ENCODE results near the gene A3GALT2. TPM values are rescaled to one million over a fixed set of nuclear protein-coding genes. Genes with fewer than 3 reads are reported as not detected.

A3GALT2 gene
- total and polyA plus RNA-seq, 2 donors: not detected

DNA sequence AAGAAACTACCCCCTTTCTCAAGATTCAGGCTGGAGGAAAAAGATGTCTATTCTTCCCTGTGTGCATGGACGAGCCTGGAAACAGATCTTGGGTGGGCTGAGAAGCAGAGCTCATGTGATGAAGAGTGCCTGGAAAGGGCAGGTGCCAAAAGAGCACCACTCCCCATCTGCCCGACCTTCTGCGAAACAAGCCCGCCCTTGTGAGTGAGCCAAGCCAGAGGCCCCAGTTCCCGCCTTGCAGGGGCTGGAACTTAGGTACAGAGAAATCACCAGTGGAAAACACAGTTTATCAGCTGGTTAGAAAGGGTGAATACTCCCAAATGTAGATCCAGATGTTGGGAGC, 26.7 kb upstream of the A3GALT2 start:
- WGBS: 75% methylated on average over 5 of the region's 5 CpGs
- peaks cover 7 to 8% of the 10 kb centered on the region in 2 donors for H3K36me3 ChIP-seq (ENCODE audit: control insufficient read depth in 2 of 2, insufficient read depth in 2 of 2, low read length in 1 of 2)
- peaks cover 30 to 34% of the 10 kb centered on the region in 2 donors for H3K4me1 ChIP-seq (ENCODE audit: control insufficient read depth in 2 of 2, insufficient read depth in 2 of 2, low read length in 2 of 2)
- H3K4me3 ChIP-seq (ENCODE audit: low read length in 2 of 2): peak overlapping the region in 1 of 2 donors; percentile 88
- H3K27me3 ChIP-seq (ENCODE audit: control insufficient read depth in 2 of 2, insufficient read depth in 1 of 2, low read length in 1 of 2): no peaks in the 10 kb centered on the region
- no peak for DNase-seq (ENCODE audit: low read depth in 6 of 9, low spot score in 9 of 9)
- no peaks in the 10 kb centered on the region for H3K9me3 ChIP-seq (ENCODE audit: control insufficient read depth in 2 of 2, insufficient read depth in 1 of 2, low read length in 1 of 2)
- H3K27ac ChIP-seq (ENCODE audit: low read depth in 1 of 2, low read length in 1 of 2): peak overlapping the region in 1 of 2 donors; percentile 0

GRCh38 chr1:33346927-33347649, 26.2 kb upstream of the A3GALT2 start:
- Histone ChIP-seq H3K4me3 (ENCODE audit: low read length in 2 of 2) (no peak overlapping the region), H3K27me3 (ENCODE audit: control insufficient read depth in 2 of 2, insufficient read depth in 1 of 2, low read length in 1 of 2) (no peaks in the 10 kb centered on the region), H3K9me3 (ENCODE audit: control insufficient read depth in 2 of 2, insufficient read depth in 1 of 2, low read length in 1 of 2) (no peaks in the 10 kb centered on the region), H3K4me1 (ENCODE audit: control insufficient read depth in 2 of 2, insufficient read depth in 2 of 2, low read length in 2 of 2) (peaks cover 33 to 39% of the 10 kb centered on the region in 2 donors), H3K27ac (ENCODE audit: low read depth in 1 of 2, low read length in 1 of 2) (peak overlapping the region; percentile 27 to 66), H3K36me3 (ENCODE audit: control insufficient read depth in 2 of 2, insufficient read depth in 2 of 2, low read length in 1 of 2) (peaks cover 11 to 13% of the 10 kb centered on the region in 2 donors)
- DNase-seq (ENCODE audit: low read depth in 6 of 9, low spot score in 9 of 9): peak in 1 of 9 donors; percentile 31
- WGBS: 73% methylated on average over 2 of the region's 2 CpGs

- no peak for DNase-seq (ENCODE audit: low read depth in 6 of 9, low spot score in 9 of 9)
- no peaks in the 10 kb centered on the region for H3K9me3 ChIP-seq (ENCODE audit: control insufficient read depth in 2 of 2, insufficient read depth in 1 of 2, low read length in 1 of 2)
- H3K36me3 ChIP-seq (ENCODE audit: control insufficient read depth in 2 of 2, insufficient read depth in 2 of 2, low read length in 1 of 2): peaks cover 11 to 16% of the 10 kb centered on the region in 2 donors
- whole genome bisulfite sequencing: 93% methylated on average over 3 of the region's 3 CpGs
- no peak overlapping the region for H3K4me3 ChIP-seq (ENCODE audit: low read length in 2 of 2)
- peaks cover 33 to 43% of the 10 kb centered on the region in 2 donors for H3K4me1 ChIP-seq (ENCODE audit: control insufficient read depth in 2 of 2, insufficient read depth in 2 of 2, low read length in 2 of 2)
- peak overlapping the region; percentile 27 to 74 for H3K27ac ChIP-seq (ENCODE audit: low read depth in 1 of 2, low read length in 1 of 2)
- no peaks in the 10 kb centered on the region for H3K27me3 ChIP-seq (ENCODE audit: control insufficient read depth in 2 of 2, insufficient read depth in 1 of 2, low read length in 1 of 2)
Observed at GRCh38 chr1:33346533-33346926, 25.6 kb upstream of the A3GALT2 start.

DNA sequence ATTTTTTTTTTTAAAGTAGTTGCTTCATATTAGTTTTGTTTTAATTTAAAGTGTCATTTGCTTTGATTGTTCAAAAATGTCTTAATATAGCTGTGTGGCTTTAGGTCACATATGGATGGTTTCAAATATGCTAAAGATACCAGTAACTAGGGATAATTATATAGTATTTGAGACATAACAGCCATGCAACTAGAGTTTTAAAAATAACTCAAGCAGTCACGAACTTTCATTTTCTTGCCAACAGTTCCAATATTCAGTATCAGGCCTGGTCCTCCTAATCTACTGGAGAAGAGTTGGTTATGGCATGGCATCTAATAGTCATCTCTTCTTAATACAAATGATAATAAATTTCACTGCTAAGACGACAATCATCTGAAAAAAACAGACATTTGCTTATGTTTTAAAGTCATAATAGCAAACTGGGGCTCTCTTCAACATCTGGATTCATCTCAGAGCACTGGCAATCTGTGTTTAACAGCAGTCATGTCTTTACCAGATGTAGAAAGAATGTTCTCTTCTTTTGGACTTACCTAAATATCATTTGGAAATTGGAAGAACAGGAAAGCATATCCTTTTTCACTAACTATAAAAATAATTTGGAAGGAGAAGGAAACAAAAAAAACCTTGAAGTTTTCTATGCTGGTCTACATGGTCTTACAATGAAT, 24.1 kb upstream of the A3GALT2 start:
- no peak overlapping the region for H3K4me3 ChIP-seq (ENCODE audit: low read length in 2 of 2)
- DNase-seq (ENCODE audit: low read depth in 6 of 9, low spot score in 9 of 9): no peak
- H3K27me3 ChIP-seq (ENCODE audit: control insufficient read depth in 2 of 2, insufficient read depth in 1 of 2, low read length in 1 of 2): no peaks in the 10 kb centered on the region
- H3K36me3 ChIP-seq (ENCODE audit: control insufficient read depth in 2 of 2, insufficient read depth in 2 of 2, low read length in 1 of 2): peaks cover 17 to 19% of the 10 kb centered on the region in 2 donors
- no peaks in the 10 kb centered on the region for H3K9me3 ChIP-seq (ENCODE audit: control insufficient read depth in 2 of 2, insufficient read depth in 1 of 2, low read length in 1 of 2)
- H3K27ac ChIP-seq (ENCODE audit: low read depth in 1 of 2, low read length in 1 of 2): no peak overlapping the region
- 97% methylated on average over 2 of the region's 2 CpGs for WGBS
- H3K4me1 ChIP-seq (ENCODE audit: control insufficient read depth in 2 of 2, insufficient read depth in 2 of 2, low read length in 2 of 2): peaks cover 30 to 35% of the 10 kb centered on the region in 2 donors

DNA sequence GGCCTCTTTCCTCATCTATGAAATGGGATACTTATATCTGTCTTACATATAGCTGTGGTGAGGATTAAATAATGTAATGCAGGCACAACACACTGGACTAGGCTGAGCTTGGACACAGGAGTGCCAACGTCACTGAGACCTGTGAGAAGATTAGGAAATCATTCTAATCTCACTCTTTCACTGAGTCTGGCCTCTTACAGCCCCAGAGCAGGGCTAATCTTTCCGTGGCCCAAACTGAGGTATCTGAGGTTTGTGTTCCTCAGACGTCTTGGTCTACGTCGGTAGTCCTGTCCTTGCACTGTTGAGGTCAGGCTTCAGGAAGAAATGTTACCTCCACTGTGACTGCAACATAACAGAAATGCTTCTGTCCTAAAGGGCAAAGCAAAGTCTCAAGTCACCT, 22.6 kb upstream of the A3GALT2 start:
- Histone ChIP-seq H3K36me3 (ENCODE audit: control insufficient read depth in 2 of 2, insufficient read depth in 2 of 2, low read length in 1 of 2) (peaks cover 19 to 20% of the 10 kb centered on the region in 2 donors), H3K27me3 (ENCODE audit: control insufficient read depth in 2 of 2, insufficient read depth in 1 of 2, low read length in 1 of 2) (no peaks in the 10 kb centered on the region), H3K4me1 (ENCODE audit: control insufficient read depth in 2 of 2, insufficient read depth in 2 of 2, low read length in 2 of 2) (peaks cover 29 to 42% of the 10 kb centered on the region in 2 donors), H3K27ac (ENCODE audit: low read depth in 1 of 2, low read length in 1 of 2) (peak overlapping the region; percentile 11 to 21), H3K9me3 (ENCODE audit: control insufficient read depth in 2 of 2, insufficient read depth in 1 of 2, low read length in 1 of 2) (no peaks in the 10 kb centered on the region), H3K4me3 (ENCODE audit: low read length in 2 of 2) (no peak overlapping the region)
- WGBS: 90% methylated on average over 5 of the region's 5 CpGs
- DNase-seq (ENCODE audit: low read depth in 6 of 9, low spot score in 9 of 9): no peak

DNA sequence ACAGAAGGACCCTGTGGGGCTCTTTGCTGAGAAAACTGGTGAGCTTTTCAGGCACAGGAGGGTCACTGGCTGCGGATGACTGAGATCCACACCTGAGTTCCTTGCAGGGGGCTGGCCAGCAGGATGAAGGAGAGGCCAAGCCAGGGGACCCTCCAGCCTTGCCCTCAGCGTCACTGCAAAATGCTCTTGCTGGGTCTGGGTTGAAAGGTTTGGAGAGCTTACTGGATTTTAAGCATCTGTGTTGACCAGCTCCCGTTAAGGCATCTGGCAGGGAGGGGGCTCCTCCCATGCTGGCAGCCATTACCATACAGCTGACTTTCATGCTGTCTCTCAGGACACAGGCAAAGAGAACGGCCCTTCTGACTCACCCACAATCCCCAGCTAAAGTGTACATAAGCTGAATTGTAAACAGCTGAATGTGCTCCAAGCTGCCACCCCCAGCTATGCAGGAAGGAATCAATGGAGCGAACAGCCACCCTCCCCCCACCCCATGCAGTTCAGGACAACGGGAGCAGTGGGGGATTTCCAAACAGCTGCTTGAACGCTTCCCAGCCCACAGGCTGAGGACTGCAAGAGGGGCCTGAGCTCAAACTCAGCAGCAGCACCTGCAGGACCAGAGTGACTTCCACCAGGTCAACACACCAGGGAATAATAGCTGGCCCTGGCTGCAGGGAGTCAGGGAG, 21.3 kb upstream of the A3GALT2 start:
- H3K4me1 ChIP-seq (ENCODE audit: control insufficient read depth in 2 of 2, insufficient read depth in 2 of 2, low read length in 2 of 2): peaks cover 18 to 36% of the 10 kb centered on the region in 2 donors
- peak overlapping the region; percentile 34 to 53 for H3K27ac ChIP-seq (ENCODE audit: low read depth in 1 of 2, low read length in 1 of 2)
- no peaks in the 10 kb centered on the region for H3K27me3 ChIP-seq (ENCODE audit: control insufficient read depth in 2 of 2, insufficient read depth in 1 of 2, low read length in 1 of 2)
- H3K4me3 ChIP-seq (ENCODE audit: low read length in 2 of 2): no peak overlapping the region
- 94% methylated on average over 7 of the region's 7 CpGs for WGBS
- DNase-seq (ENCODE audit: low read depth in 6 of 9, low spot score in 9 of 9): no peak
- peaks cover 19 to 20% of the 10 kb centered on the region in 2 donors for H3K36me3 ChIP-seq (ENCODE audit: control insufficient read depth in 2 of 2, insufficient read depth in 2 of 2, low read length in 1 of 2)
- no peaks in the 10 kb centered on the region for H3K9me3 ChIP-seq (ENCODE audit: control insufficient read depth in 2 of 2, insufficient read depth in 1 of 2, low read length in 1 of 2)

- H3K4me1 ChIP-seq (ENCODE audit: control insufficient read depth in 2 of 2, insufficient read depth in 2 of 2, low read length in 2 of 2): peaks cover 10 to 33% of the 10 kb centered on the region in 2 donors
Observed at GRCh38 chr1:33341190-33341589, 20.3 kb upstream of the A3GALT2 start.

DNA sequence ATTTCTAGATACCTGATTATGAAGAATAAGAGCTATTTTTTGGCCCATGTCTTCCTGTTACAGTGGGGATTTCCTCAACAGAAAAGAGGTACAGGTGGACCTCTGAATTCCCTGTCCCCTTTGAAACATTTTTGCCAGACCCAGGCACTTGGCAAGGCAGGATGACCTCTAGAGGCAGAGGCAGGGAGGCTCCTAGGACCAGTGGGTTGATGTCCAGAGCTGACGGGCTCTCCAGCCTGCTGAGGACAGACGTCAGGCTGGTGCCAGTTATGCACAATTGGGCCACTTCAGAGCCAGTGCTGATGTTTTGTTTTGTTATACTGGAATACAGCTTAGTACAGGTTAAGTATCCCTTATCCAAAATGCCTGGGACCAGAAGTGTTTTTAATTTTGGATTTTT, 18.5 kb upstream of the A3GALT2 start:
- Histone ChIP-seq H3K27me3 (ENCODE audit: control insufficient read depth in 2 of 2, insufficient read depth in 1 of 2, low read length in 1 of 2) (no peaks in the 10 kb centered on the region), H3K4me3 (ENCODE audit: low read length in 2 of 2) (no peak overlapping the region), H3K36me3 (ENCODE audit: control insufficient read depth in 2 of 2, insufficient read depth in 2 of 2, low read length in 1 of 2) (peaks cover 19 to 24% of the 10 kb centered on the region in 2 donors), H3K9me3 (ENCODE audit: control insufficient read depth in 2 of 2, insufficient read depth in 1 of 2, low read length in 1 of 2) (no peaks in the 10 kb centered on the region), H3K4me1 (ENCODE audit: control insufficient read depth in 2 of 2, insufficient read depth in 2 of 2, low read length in 2 of 2) (peaks cover 10 to 40% of the 10 kb centered on the region in 2 donors), H3K27ac (ENCODE audit: low read depth in 1 of 2, low read length in 1 of 2) (peak overlapping the region in 1 of 2 donors; percentile 68)
- WGBS: 96% methylated on average over 2 of the region's 2 CpGs
- DNase-seq (ENCODE audit: low read depth in 6 of 9, low spot score in 9 of 9): no peak

More at GRCh38 chr1:33341190-33341589, 20.3 kb upstream of the A3GALT2 start:
- DNase-seq (ENCODE audit: low read depth in 6 of 9, low spot score in 9 of 9): no peak
- no peak overlapping the region for H3K4me3 ChIP-seq (ENCODE audit: low read length in 2 of 2)
- peaks cover 19 to 20% of the 10 kb centered on the region in 2 donors for H3K36me3 ChIP-seq (ENCODE audit: control insufficient read depth in 2 of 2, insufficient read depth in 2 of 2, low read length in 1 of 2)
- H3K9me3 ChIP-seq (ENCODE audit: control insufficient read depth in 2 of 2, insufficient read depth in 1 of 2, low read length in 1 of 2): no peaks in the 10 kb centered on the region
- WGBS: 96% methylated on average over 6 of the region's 6 CpGs
- peak overlapping the region in 1 of 2 donors; percentile 15 for H3K27ac ChIP-seq (ENCODE audit: low read depth in 1 of 2, low read length in 1 of 2)
- no peaks in the 10 kb centered on the region for H3K27me3 ChIP-seq (ENCODE audit: control insufficient read depth in 2 of 2, insufficient read depth in 1 of 2, low read length in 1 of 2)

Data from thymus (tissue), 11 donors.